GM13977 (cell line): Measurements from ENCODE around the gene TNNT3.

Source experiments
- DNase-seq: peaks from one replicate; pipeline ENCODE4 v3.0.0; 2012; ENCODE audit warnings: low spot score
- in situ Hi-C: fragments of 300-500 bp; cut with MboI; formaldehyde crosslinking; loops from one replicate; pipeline ENCODE4 v1.12.0; 2022; ENCODE audit warnings: low sequenced_read_pairs, low pct_unique_long_range_greater_than_20kb, mixed read lengths, inconsistent platforms; ENCODE audit not compliant: unreplicated experiment
- TF ChIP-seq, protein P1 (sequence below): IDR thresholded peaks from 2 replicates; pipeline ENCODE4 v1.5.1; 2012; ENCODE audit warnings: mild to moderate bottlenecking, control low read depth; ENCODE audit not compliant: insufficient read depth; ENCODE audit errors: extremely low read depth, missing control alignments

The TNNT3 gene

DNA sequence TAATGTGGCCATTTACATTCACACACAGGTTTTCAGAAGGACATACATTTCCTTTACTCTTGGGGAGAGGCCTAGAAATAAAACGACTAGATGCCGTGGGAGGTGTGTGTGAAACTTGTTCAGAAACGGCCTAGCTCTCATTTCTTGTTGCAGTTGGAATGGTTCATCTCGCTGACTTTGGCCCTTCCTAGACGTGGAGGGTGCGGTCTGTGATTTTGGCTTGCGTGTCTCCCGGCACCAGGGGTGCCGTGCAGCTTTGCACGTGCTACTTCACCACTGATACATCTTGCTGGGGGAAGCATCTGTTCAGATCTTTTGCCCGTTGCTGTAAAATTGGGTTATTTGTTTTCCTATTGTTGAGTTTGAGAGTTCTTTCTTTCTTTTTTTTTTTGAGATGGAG lies 24.7 kb upstream of the TNNT3 start:
- TF ChIP-seq, protein P1, sequence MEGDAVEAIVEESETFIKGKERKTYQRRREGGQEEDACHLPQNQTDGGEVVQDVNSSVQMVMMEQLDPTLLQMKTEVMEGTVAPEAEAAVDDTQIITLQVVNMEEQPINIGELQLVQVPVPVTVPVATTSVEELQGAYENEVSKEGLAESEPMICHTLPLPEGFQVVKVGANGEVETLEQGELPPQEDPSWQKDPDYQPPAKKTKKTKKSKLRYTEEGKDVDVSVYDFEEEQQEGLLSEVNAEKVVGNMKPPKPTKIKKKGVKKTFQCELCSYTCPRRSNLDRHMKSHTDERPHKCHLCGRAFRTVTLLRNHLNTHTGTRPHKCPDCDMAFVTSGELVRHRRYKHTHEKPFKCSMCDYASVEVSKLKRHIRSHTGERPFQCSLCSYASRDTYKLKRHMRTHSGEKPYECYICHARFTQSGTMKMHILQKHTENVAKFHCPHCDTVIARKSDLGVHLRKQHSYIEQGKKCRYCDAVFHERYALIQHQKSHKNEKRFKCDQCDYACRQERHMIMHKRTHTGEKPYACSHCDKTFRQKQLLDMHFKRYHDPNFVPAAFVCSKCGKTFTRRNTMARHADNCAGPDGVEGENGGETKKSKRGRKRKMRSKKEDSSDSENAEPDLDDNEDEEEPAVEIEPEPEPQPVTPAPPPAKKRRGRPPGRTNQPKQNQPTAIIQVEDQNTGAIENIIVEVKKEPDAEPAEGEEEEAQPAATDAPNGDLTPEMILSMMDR = no peak
- in situ Hi-C loops = no loop called here
- peak; percentile 25 for DNase-seq

DNA sequence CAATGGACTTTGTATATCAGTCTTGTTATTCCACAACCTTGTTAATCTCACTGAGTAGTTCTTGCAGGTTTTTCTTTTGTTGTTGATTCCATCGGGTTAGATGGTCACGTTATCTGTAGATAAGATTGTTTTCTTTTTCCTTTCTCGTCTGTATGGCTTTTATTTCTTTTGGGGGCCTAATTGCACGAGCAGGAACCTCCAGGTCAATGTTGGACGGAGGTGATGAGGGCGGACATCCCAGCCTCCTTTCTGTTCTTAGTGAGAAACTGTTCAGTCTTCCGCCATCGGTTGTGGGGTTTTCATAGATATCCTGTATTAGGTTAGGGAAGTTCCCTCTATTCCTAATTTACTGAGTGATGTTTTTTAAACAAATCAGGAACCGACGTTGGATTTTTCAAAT lies 23.0 kb upstream of the TNNT3 start:
- in situ Hi-C loops = no loop called here
- TF ChIP-seq, protein P1 = no peak
- peak; percentile 27 for DNase-seq

DNA sequence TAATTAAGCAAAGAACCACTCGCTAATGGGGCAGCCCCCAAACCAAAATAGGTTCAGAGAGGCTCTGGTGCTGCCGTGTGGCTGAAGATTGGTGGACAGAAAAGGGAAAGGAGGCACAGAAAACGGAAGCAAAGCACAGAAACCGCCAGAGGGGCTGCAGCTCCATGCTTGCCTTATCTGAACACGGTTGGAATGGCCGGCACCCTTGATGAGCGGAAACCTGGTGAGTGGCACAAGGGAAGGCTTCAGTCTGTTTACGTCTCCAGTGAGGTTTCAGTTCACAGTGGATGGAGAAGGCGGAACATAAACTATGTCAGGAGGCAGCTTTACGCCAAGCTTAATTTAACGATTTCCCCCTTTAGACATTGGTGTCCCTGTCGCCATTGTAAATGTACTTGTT lies 22.6 kb upstream of the TNNT3 start:
- in situ Hi-C loops = no loop called here
- TF ChIP-seq, protein P1 = peak; percentile 26
- peak; percentile 67 for DNase-seq

DNA sequence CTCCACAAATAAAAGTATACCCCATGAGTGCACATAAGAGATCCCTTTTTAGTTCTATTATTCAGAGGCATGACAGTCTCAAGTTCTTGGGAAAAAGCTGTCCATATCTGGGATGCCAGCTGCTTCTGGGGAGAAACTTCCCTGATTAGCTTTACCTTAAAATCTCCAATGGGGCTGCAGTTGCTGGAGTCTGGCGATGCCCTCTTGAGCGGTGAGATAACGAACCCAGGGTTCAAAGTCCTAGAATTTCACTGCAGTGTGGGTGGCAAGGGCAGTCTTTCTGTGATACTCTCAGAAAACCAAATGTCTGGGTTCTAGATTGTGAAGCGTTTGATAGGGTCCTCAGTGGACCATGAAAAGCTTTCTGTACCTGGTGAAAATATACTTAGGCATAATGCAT lies 20.4 kb upstream of the TNNT3 start:
- DNase-seq = no peak
- in situ Hi-C loops = no loop called here
- TF ChIP-seq, protein P1 = no peak

DNA sequence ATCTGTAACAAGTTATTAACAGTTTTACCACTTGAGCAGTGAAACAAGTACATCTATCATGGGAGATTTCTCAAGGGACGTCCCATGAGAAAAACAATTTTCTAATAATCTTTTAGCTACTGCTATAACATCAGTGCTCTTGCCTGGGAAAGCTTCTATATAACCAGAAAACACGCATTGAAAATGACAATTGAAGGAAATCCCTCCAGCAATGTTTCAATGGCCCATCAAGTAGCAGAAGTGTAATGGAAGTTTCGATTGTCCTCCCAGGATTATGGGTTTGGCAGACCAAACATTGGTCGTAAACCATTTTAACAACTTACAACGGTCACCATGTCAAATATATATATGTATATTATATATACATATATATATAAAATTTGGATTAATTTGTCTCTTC lies 19.8 kb upstream of the TNNT3 start:
- in situ Hi-C loops = no loop called here

DNA sequence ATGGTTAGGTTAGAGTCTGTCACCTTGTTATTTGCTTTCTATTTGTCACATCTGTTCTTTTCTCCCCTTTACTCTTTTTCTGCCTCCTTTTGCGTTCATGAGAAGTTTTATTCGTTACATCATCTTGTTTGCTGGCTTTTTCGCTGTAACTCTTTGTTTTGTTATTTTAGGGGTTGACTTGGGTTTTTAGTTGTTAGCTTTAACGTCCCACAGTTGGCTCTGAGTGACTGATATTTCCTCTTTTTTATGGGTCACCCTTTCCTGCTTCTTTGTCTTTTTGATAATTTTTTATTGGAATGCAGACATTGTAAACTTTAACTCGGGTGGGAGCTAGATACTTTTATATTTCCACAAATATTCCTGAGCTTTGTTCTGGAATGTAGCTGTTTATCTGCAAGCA lies 13.3 kb upstream of the TNNT3 start:
- in situ Hi-C loops = no loop called here
- TF ChIP-seq, protein P1 = no peak
- no peak for DNase-seq

More for the DNA sequence above, 19.8 kb upstream of the TNNT3 start:
- TF ChIP-seq, protein P1 = no peak
- DNase-seq = no peak
